Gastrocnemius medialis (tissue), 4 donors: Measurements from ENCODE around the gene INPP4B. TPM values are rescaled to one million over a fixed set of nuclear protein-coding genes. Genes with fewer than 3 reads are reported as not detected.

Experiments
- ATAC-seq, 2 donors: fragments of 150-250 bp; one replicate each; pipeline ENCODE4 v1.9.1; 2016
- DNase-seq, 2 donors: peaks; one replicate each; pipeline ENCODE4 v3.0.0-alpha.2; 2019
- H3K27ac ChIP-seq, 4 donors: fragments of 200-600 bp; sonication (generic); 1 replicate in 1 of 4; 2 replicates in 3 of 4; pipeline ENCODE4 v1.5.1; 2016 to 2018; ENCODE audit warnings: mild to moderate bottlenecking in 2 of 4, moderate library complexity in 1 of 4
- H3K27me3 ChIP-seq, 3 donors: fragments of 200-600 bp; sonication (generic) in 2 of 3; 1 replicate in 1 of 3; 2 replicates in 2 of 3; pipeline versions ENCODE4 v1.5.1 to v1.6.0; 2016 to 2019; ENCODE audit warnings: mild to moderate bottlenecking in 1 of 3, moderate library complexity in 1 of 3
- H3K36me3 ChIP-seq, 2 donors: fragments of 200-600 bp; sonication (generic) in 1 of 2; one replicate each; pipeline ENCODE4 v1.5.1; 2017 to 2018
- H3K4me1 ChIP-seq, 2 donors: fragments of 200-600 bp; sonication (generic) in 1 of 2; one replicate each; pipeline ENCODE4 v1.5.1; 2016 to 2017; ENCODE audit warnings: mild to moderate bottlenecking in 2 of 2
- H3K4me3 ChIP-seq, 4 donors: fragments of 200-600 bp; sonication (generic) in 3 of 4; 1 replicate in 1 of 4; 2 replicates in 3 of 4; pipeline ENCODE4 v1.5.1; 2016 to 2019; ENCODE audit warnings: mild to moderate bottlenecking in 2 of 4
- H3K9me3 ChIP-seq, 3 donors: fragments of 200-600 bp; sonication (generic) in 2 of 3; 1 replicate in 1 of 3; 2 replicates in 2 of 3; pipeline ENCODE4 v1.5.1; 2016 to 2019
- CTCF ChIP-seq, 5 experiments: fragments of 450-650 bp in 3 of 5; fragments of 200-600 bp in 2 of 5; sonication (generic) in 2 of 5; IDR thresholded peaks in 4 of 5; conservative IDR thresholded peaks in 1 of 5; 1 replicate in 4 of 5; 2 replicates in 1 of 5; pipeline ENCODE4 v1.5.1; 2016 to 2019; ENCODE audit warnings: antibody characterized with exemption in 5 of 5, mild to moderate bottlenecking in 3 of 5, moderate library complexity in 3 of 5
- POLR2A ChIP-seq, 2 donors: fragments of 450-650 bp; IDR thresholded peaks; one replicate each; pipeline ENCODE4 v1.6.1; 2017; ENCODE audit warnings: antibody characterized with exemption in 2 of 2, mild to moderate bottlenecking in 2 of 2, moderate library complexity in 2 of 2
- in situ Hi-C, 4 donors: fragments of 200-750 bp; cut with MboI; loops; one replicate each; pipeline versions ENCODE4 v1.15.0 to v1.8.0; 2017; ENCODE audit warnings: low sequenced_read_pairs in 4 of 4
- intact Hi-C: fragments of 100-400 bp; cut with DNase I; formaldehyde crosslinking; loops from one replicate; pipeline ENCODE4 v1.15.1; 2023; ENCODE audit warnings: low total_unique reads
- total RNA-seq, 4 donors: library from RNA; depleted of rRNA; stranded (reverse); fragments of >200 nt; gene quantifications; one replicate each; pipeline versions ENCODE4 v1.1.0 to v1.2.3, GENCODE V29; 2016

The INPP4B gene
- total RNA-seq, 4 donors from 2014 or later = 7.5 to 23.6 (median 9.1) TPM

GRCh38 chr4:142540483-142540804 is 305.7 kb downstream of the INPP4B start:
- DNase-seq = no peak

GRCh38 chr4:142539796-142540482 is 306.2 kb downstream of the INPP4B start:
- in situ Hi-C loops (no loop called here), intact Hi-C loops (no loop called here)
- no peaks in the 10 kb centered on the region for H3K4me1 ChIP-seq
- no peak overlapping the region for H3K4me3 ChIP-seq
- ATAC-seq (no peak), DNase-seq (no peak)
- TF ChIP-seq CTCF (IDR thresholded peaks at IDR 0.05 in 4 of 5, conservative IDR thresholded peaks at IDR 0.05 in 1 of 5) (no peak), POLR2A (IDR thresholded peaks at IDR 0.05) (no peak)
- no peaks in the 10 kb centered on the region for H3K36me3 ChIP-seq
- H3K27me3 ChIP-seq = no peaks in the 10 kb centered on the region
- H3K9me3 ChIP-seq = no peaks in the 10 kb centered on the region
- no peak overlapping the region for H3K27ac ChIP-seq

More at GRCh38 chr4:142540483-142540804, 305.7 kb downstream of the INPP4B start:
- no peak overlapping the region for H3K4me3 ChIP-seq
- H3K27ac ChIP-seq = no peak overlapping the region
- no peaks in the 10 kb centered on the region for H3K9me3 ChIP-seq
- TF ChIP-seq POLR2A (IDR thresholded peaks at IDR 0.05) (no peak), CTCF (IDR thresholded peaks at IDR 0.05 in 4 of 5, conservative IDR thresholded peaks at IDR 0.05 in 1 of 5) (no peak)
- H3K27me3 ChIP-seq = no peaks in the 10 kb centered on the region
- no peaks in the 10 kb centered on the region for H3K36me3 ChIP-seq
- H3K4me1 ChIP-seq = no peaks in the 10 kb centered on the region
- no peak for ATAC-seq
- intact Hi-C loops = no loop called here
- in situ Hi-C loops = no loop called here

GRCh38 chr4:142535009-142535408 is 311.1 kb downstream of the INPP4B start:
- no peaks in the 10 kb centered on the region for H3K27me3 ChIP-seq
- in situ Hi-C loops (no loop called here), intact Hi-C loops (no loop called here)
- H3K9me3 ChIP-seq = no peaks in the 10 kb centered on the region
- H3K27ac ChIP-seq = no peak overlapping the region
- H3K36me3 ChIP-seq = no peaks in the 10 kb centered on the region
- no peak for DNase-seq
- no peak overlapping the region for H3K4me3 ChIP-seq
- no peak for ATAC-seq
- TF ChIP-seq POLR2A (IDR thresholded peaks at IDR 0.05) = no peak
- no peak for TF ChIP-seq CTCF (IDR thresholded peaks at IDR 0.05 in 4 of 5, conservative IDR thresholded peaks at IDR 0.05 in 1 of 5)
- no peaks in the 10 kb centered on the region for H3K4me1 ChIP-seq

GRCh38 chr4:142532054-142532453 is 314.0 kb downstream of the INPP4B start:
- H3K4me1 ChIP-seq = no peaks in the 10 kb centered on the region
- no peak overlapping the region for H3K27ac ChIP-seq
- no peak for TF ChIP-seq CTCF (IDR thresholded peaks at IDR 0.05 in 4 of 5, conservative IDR thresholded peaks at IDR 0.05 in 1 of 5)
- no peak for TF ChIP-seq POLR2A (IDR thresholded peaks at IDR 0.05)
- no peaks in the 10 kb centered on the region for H3K36me3 ChIP-seq
- H3K9me3 ChIP-seq = no peaks in the 10 kb centered on the region
- in situ Hi-C loops (no loop called here), intact Hi-C loops (no loop called here)
- DNase-seq (no peak), ATAC-seq (no peak)
- no peaks in the 10 kb centered on the region for H3K27me3 ChIP-seq
- H3K4me3 ChIP-seq = no peak overlapping the region

GRCh38 chr4:142530728-142531127 is 315.4 kb downstream of the INPP4B start:
- Histone ChIP-seq H3K9me3 (no peaks in the 10 kb centered on the region), H3K36me3 (no peaks in the 10 kb centered on the region), H3K27me3 (no peaks in the 10 kb centered on the region), H3K4me3 (no peak overlapping the region), H3K27ac (no peak overlapping the region), H3K4me1 (no peaks in the 10 kb centered on the region)
- DNase-seq (no peak), ATAC-seq (no peak)
- in situ Hi-C loops = no loop called here
- TF ChIP-seq POLR2A (IDR thresholded peaks at IDR 0.05) (no peak), CTCF (IDR thresholded peaks at IDR 0.05 in 4 of 5, conservative IDR thresholded peaks at IDR 0.05 in 1 of 5) (no peak)
- intact Hi-C loops = no loop called here
